Activated T-cell treated with anti-CD3 and anti-CD28 coated beads, Interleukin-2, amount 50 U/mL, for 48 hours (primary cell): ENCODE results near the gene MT3.
"Not testable (repeated sequence)": the region's sequence is repeated elsewhere in the genome, so short reads cannot be mapped to it uniquely, and the experiment has no call there.

Experiments used
- DNase-seq, 2 experiments: peaks; one replicate each; pipeline ENCODE4 v3.0.0-alpha.2; 2020

MT3 gene

GRCh38 chr16:56580391-56581048 lies 8.8 kb upstream of the MT3 start:
- no peak for DNase-seq

- not testable (repeated sequence) for DNase-seq
These were observed 6.4 kb upstream of the MT3 start for GRCh38 chr16:56582911-56583310.

- no peak for DNase-seq
These were observed 5.8 kb upstream of the MT3 start for GRCh38 chr16:56583351-56584168.

GRCh38 chr16:56584276-56584675 lies 5.1 kb upstream of the MT3 start:
- DNase-seq: no peak

- DNase-seq: no peak
These were observed 567 bp upstream of the MT3 start for GRCh38 chr16:56588781-56589140.

- DNase-seq: no peak
These were observed 2.2 kb downstream of the MT3 start for GRCh38 chr16:56591377-56592060.

- no peak for DNase-seq
These were observed 4.4 kb downstream of the MT3 start for GRCh38 chr16:56593573-56594291.

GRCh38 chr16:56594292-56594619 lies 4.9 kb downstream of the MT3 start:
- peak in 1 of 2 experiments; percentile 5 for DNase-seq

GRCh38 chr16:56600398-56600999 lies 11.2 kb downstream of the MT3 start:
- peak in 1 of 2 experiments; percentile 40 for DNase-seq

GRCh38 chr16:56601325-56601724 lies 12.0 kb downstream of the MT3 start:
- peak in 1 of 2 experiments; percentile 8 for DNase-seq

- DNase-seq: no peak
These were observed 14.3 kb downstream of the MT3 start for GRCh38 chr16:56603589-56603988.

GRCh38 chr16:56604966-56605365 lies 15.6 kb downstream of the MT3 start:
- no peak for DNase-seq

GRCh38 chr16:56605475-56605874 lies 16.1 kb downstream of the MT3 start:
- no peak for DNase-seq

- no peak for DNase-seq
These were observed 16.7 kb downstream of the MT3 start for GRCh38 chr16:56606071-56606475.

GRCh38 chr16:56606476-56607108 lies 17.3 kb downstream of the MT3 start:
- no peak for DNase-seq

- DNase-seq: no peak
These were observed 17.8 kb downstream of the MT3 start for GRCh38 chr16:56607109-56607618.

GRCh38 chr16:56607675-56608042 lies 18.3 kb downstream of the MT3 start:
- DNase-seq: no peak

GRCh38 chr16:56608043-56608875 lies 18.9 kb downstream of the MT3 start, which contains the start of gene MT2A:
MT2A (plus strand) TSS chr16:56608584; CDS start chr16:56608656, 72 bp downstream.
- DNase-seq: peak; percentile 91 to 95

- DNase-seq: peak in 1 of 2 experiments; percentile 52
These were observed 19.6 kb downstream of the MT3 start for GRCh38 chr16:56608876-56609462.

- peak; percentile 75 to 76 for DNase-seq
These were observed 20.2 kb downstream of the MT3 start for GRCh38 chr16:56609463-56609921.
